ENCODE measurements around the gene IFNLR1.

Gene IFNLR1

GRCh38 chr1:24142546-24143534 is 44.2 kb downstream of the IFNLR1 start, which contains the start of gene IL22RA1:
Gene IL22RA1, minus strand, starts transcription at chr1:24143140. Its CDS starts 58 bp downstream, at chr1:24143082.
- DNase-seq, result no peak

- no peak for DNase-seq
Measured at GRCh38 chr1:24141311-24141997, 45.6 kb downstream of the IFNLR1 start.

DNA sequence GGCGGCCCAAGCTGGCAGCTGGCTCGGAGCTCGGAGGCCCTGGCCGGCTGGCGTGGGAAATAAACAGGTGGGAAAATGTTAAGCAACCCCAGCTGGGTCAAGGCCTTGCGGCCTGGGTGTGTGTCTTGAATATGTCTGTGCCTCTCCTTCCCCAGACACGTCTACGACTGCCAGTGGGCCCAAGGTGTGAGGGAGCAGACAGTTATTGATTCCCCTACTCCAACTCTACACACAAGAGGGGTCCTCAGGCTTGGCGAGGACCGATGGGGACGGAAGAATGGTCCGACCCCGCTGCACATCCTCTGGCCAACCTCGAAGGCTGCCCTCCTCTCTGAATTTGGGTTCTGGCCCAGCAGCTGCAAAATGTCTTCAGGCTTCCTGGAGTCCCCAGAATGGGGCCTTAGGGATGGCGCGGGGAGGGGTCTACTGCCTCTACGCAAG is 46.3 kb downstream of the IFNLR1 start:
- DNase-seq, result no peak

DNA sequence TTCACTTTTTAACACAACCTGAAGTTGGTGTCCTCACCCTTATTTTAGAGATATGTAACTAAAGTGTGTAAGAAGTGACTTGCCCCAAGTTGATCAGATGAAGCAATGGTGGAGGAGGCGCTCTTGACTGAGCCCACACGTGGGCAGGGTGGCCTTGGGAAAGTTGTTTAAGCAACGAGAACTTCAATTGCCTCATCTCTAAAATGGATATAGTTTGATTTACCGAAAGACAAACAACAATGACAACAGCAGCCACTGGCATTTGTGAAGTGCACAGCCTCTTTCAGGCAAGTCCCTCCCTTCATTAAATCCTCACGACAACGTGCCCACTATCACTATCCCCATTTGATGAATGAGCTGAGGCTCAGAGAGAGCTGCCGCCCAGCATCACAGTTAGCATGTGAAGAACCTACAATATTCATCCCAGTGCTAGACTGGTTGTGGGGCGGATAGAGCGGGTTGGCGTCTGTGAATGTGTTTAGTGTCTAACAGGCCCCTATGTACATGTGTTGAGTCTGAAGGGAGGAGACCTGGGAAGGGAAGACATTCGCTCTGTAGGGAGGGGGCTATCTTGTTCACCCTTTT is 47.2 kb downstream of the IFNLR1 start:
- DNase-seq, result no peak

GRCh38 chr1:24139222-24139489 is 47.9 kb downstream of the IFNLR1 start:
- DNase-seq, result no peak

DNA sequence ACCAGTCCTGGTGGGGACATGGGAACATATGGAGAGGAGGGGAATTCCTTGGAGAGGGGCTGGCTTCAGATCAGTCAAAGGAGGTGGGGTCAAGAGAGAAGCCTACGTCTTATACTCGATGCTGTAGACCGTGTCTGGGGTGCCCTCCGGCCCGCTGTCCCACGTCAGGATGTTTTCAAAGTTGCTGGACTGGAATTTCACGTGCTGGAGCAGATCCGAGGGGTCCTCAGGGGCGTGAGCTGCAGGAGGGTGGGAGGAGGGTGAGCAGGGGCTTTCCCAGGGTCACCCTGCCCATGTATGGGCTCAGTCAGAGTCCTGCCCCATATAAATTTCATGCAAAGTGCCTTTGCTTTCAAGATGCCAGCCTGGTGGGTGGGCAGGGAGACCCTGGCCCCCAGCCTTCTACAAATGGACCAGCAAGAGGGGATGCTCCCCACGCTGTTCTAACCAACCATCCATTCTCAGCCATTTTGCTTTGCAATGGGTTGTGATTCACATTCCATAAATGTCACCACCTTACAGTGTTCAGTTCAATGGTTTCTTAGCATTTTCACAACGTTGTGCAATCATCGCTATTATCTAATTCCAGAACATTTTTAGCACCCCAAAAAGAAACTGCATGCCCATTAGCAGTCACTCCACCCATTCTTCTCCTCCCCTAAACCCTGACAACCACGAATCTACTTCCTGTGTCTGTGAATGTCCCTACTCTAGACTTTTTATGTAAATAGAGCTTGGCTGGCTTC is 48.4 kb downstream of the IFNLR1 start:
- DNase-seq, result no peak

GRCh38 chr1:24136956-24137539 is 50.0 kb downstream of the IFNLR1 start:
- DNase-seq, result no peak

GRCh38 chr1:24134376-24134775 is 52.7 kb downstream of the IFNLR1 start:
- DNase-seq, result no peak

DNA sequence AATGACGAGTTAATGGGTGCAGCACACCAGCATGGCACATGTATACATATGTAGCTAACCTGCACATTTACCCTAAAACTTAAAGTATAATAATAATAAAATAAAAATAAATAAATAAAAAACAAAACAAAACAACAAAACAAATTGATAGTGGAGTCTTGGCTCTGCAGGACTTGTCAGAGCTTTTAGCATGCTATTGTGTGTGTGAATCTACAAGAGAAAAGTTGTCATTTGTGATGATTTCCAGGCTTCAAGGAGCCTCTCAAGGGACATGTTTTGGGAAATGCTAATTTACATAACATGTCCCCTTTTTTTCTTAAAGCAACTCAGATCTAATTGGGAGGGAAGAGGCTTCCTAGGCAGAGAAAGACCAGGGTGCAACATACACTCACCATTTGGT is 53.3 kb downstream of the IFNLR1 start:
- DNase-seq, result no peak

GRCh38 chr1:24130385-24130784 is 56.7 kb downstream of the IFNLR1 start:
- DNase-seq, result no peak

- DNase-seq, result no peak
Measured at GRCh38 chr1:24127801-24128363, 59.2 kb downstream of the IFNLR1 start.

DNA sequence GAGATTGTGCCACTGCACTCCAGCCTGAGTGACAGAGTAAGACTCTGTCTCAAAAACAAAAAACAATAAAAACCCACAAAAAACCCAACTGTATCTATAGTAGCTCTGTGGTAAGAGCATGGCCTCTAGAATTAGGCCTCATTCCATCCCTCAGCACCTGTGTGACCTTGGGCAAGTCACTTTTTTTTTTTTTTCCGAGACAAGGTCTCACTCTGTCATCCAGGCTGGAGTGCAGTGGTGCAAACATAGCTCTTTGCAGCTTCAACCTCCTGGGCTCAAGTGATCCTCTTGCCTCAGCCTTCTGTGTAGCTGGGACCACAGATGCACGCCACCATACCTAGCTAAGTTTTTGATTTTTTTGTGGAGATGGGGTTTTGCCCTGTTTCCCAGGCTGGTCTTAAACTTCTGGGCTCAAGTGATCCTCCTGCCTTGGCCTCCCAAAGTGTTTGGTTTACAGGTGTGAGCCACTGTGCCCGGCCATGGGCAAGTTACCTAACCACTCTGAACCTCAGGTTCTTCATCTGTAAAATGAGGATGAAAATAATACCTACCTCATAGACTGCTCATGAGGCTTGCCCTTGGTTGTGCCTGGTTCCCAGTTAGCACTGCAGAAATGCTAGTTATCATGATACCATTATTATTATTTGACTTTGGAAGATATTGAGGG is 59.8 kb downstream of the IFNLR1 start:
- DNase-seq, result no peak

GRCh38 chr1:24126672-24127023 is 60.4 kb downstream of the IFNLR1 start:
- DNase-seq, result no peak

DNA sequence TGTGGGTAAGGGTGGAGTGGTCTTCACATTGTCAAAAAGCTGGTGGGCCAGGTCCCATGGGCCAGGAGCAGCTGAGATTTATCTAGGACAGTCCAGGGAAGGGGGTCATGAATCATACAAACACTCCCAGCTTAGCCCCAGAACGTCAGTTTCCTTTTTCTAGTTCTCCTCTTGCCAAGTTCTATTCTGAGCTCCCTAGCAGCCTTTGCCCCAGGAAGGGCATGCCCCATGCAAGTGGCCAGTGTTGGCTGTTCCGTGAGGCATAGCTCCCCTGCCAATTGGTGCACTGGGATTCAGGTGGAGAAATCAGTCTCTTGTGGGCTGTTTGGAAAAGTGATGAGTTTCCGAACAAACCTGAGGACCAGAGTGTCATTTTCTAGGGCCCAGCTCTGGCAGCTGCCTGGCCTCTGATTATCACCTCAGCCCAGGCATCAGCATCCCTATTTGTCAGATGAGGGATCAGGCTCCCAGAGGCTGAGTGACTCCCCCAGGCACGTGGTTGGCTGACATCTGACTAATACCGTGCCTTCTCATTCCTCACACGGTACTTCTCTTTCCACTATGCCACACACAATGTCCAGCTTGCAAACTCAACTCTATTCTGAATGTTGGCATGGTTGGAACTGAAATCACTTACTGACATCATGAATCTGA is 60.9 kb downstream of the IFNLR1 start:
- DNase-seq, result no peak

DNA sequence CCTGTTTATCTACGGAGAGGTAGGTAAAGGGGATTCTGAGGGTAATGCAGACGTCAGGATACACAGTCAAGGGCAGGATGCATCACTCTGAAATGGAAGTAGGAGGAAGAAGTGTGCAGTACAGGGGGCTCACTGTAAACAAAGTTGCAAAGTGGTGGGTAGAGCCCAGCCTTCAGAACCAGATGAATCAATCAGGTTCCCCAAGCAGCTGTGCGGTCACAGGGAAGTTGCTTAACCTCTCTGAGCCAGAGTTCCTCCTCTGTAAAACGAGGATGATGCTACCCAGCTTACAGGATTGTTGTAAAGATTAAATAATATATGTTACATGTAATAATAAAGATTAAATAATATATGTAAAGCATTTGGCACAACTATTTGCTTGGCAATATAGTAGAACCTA is 61.6 kb downstream of the IFNLR1 start:
- no peak for DNase-seq

- DNase-seq, result no peak
Measured at GRCh38 chr1:24124980-24125379, 62.1 kb downstream of the IFNLR1 start.

DNA sequence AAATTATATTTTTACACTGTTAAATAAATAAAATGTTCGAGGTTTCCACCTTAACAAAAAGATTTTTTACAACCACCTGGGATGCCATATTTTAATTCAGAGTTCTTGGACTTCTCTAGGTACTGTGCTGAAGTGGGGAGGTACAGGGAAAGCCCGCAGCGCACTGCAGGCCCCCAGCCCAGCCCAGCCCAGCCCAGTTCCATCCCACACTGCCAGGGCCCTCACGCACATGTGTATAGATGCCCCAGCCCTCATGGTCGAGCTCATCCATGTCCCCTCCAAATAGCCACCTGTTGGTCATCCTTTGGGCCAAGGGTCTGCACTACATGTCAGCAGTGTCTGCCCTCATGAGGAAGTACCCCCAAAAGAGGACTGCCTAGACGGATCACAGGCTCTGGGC is 63.5 kb downstream of the IFNLR1 start:
- DNase-seq, result no peak

DNA sequence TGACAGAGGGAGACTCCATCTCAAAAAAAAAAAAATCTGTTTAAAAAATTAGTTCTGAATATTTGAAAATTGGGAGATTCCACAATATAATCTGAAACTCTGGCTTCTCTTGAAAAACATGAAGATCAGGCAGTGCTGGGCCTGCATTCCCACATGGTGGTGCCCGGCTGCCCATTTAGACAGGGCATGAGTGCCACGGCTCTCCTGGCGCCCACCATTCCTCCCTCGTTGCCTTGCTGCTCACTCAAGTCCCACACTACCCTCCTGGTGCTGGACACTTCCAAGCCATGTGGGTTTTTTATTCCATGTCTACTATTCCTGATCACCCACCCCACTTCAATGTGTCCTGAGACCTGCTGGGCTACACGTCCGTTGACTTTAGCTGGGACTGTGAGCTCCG is 64.3 kb downstream of the IFNLR1 start:
- DNase-seq, result no peak

- no peak for DNase-seq
Measured at GRCh38 chr1:24121406-24121805, 65.7 kb downstream of the IFNLR1 start.

DNA sequence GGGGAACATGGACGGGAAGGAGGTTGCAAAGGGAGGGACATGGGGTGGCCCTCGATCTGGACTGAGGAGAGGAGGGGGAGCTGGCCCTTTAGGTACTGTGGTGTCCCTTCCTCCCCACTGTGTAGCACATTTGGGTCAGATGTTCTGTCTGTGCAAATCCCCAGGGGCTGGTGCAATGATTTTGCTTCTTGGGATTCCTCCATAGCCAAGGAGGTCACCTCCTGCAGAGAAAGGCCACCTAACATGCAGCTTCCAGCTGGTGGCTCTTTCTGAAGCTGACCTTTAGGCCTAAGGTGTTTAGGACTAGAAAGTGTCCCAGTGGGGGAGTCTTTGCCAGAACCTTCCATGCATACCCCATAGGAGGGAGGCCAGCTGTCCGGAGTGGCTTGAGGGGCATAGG is 66.1 kb downstream of the IFNLR1 start:
- no peak for DNase-seq

Measured in KG1 (cell line).